GM12864 (cell line): ENCODE measurements around the gene TPST1.

Source experiments
- DNase-seq: peaks from one replicate; pipeline ENCODE4 v3.0.0-alpha.2; 2011; ENCODE audit warnings: low read depth
- H3K4me3 ChIP-seq: 2 replicates; pipeline ENCODE4 v1.5.1; 2011; ENCODE audit warnings: mild to moderate bottlenecking, low read depth, low read length, control low read depth
- CTCF ChIP-seq: IDR thresholded peaks from 2 replicates; pipeline ENCODE4 v1.5.1; 2011; ENCODE audit warnings: low read depth, mild to moderate bottlenecking, moderate library complexity, low read length, control low read depth, inconsistent platforms; ENCODE audit errors: missing control alignments

Gene TPST1

GRCh38 chr7:66301737-66302136, 96.6 kb downstream of the TPST1 start:
- TF ChIP-seq CTCF = no peak
- no peak overlapping the region for H3K4me3 ChIP-seq

GRCh38 chr7:66303454-66304155, 98.5 kb downstream of the TPST1 start:
- DNase-seq = no peak
- no peak for TF ChIP-seq CTCF
- H3K4me3 ChIP-seq = no peak overlapping the region

More at GRCh38 chr7:66301737-66302136, 96.6 kb downstream of the TPST1 start:
- DNase-seq = no peak

- no peak for DNase-seq
- no peak overlapping the region for H3K4me3 ChIP-seq
- TF ChIP-seq CTCF = no peak
Observed at GRCh38 chr7:66304536-66304935, 99.4 kb downstream of the TPST1 start.

GRCh38 chr7:66306243-66306642, 101.1 kb downstream of the TPST1 start:
- TF ChIP-seq CTCF = no peak
- H3K4me3 ChIP-seq = no peak overlapping the region
- no peak for DNase-seq

- TF ChIP-seq CTCF = no peak
- no peak overlapping the region for H3K4me3 ChIP-seq
- no peak for DNase-seq
Observed at GRCh38 chr7:66307591-66308215, 102.6 kb downstream of the TPST1 start.

GRCh38 chr7:66308411-66308810, 103.3 kb downstream of the TPST1 start:
- no peak for DNase-seq
- no peak for TF ChIP-seq CTCF
- H3K4me3 ChIP-seq = no peak overlapping the region

GRCh38 chr7:66310620-66311019, 105.5 kb downstream of the TPST1 start:
- no peak for TF ChIP-seq CTCF
- DNase-seq = no peak
- no peak overlapping the region for H3K4me3 ChIP-seq
